GM12891 (cell line): Measurements from ENCODE around the gene TBX6.

ENCODE experiments used
- DNase-seq: peaks from one replicate; pipeline ENCODE4 v3.0.0; 2011; ENCODE audit warnings: low spot score; ENCODE audit not compliant: insufficient read length
- FAIRE-seq: peaks from 2 replicates; lab custom pipeline; 2011; peaks lifted over from hg19 to GRCh38; lab: Jason Lieb, UNC
- PAX5 ChIP-seq: IDR thresholded peaks from 2 replicates; pipeline ENCODE4 v1.6.1; 2011; ENCODE audit warnings: low read length, moderate library complexity, mild to moderate bottlenecking; ENCODE audit not compliant: insufficient read depth, severe bottlenecking
- POLR2A ChIP-seq: IDR thresholded peaks from 2 replicates; pipeline ENCODE4 v1.6.1; 2011; ENCODE audit warnings: low read depth, low read length, control low read depth
- POLR2AphosphoS5 ChIP-seq: IDR thresholded peaks from 2 replicates; pipeline ENCODE4 v1.6.1; 2011; ENCODE audit warnings: low read depth, low read length, control low read depth
- POU2F2 ChIP-seq: IDR thresholded peaks from 2 replicates; pipeline ENCODE4 v1.6.1; 2011; ENCODE audit warnings: low read depth, mild to moderate bottlenecking, control low read depth, low read length, moderate library complexity
- SPI1 ChIP-seq: IDR thresholded peaks from 2 replicates; pipeline ENCODE4 v1.6.1; 2011; ENCODE audit warnings: low read depth, low read length, control low read depth
- TAF1 ChIP-seq: IDR thresholded peaks from 2 replicates; pipeline ENCODE4 v1.6.1; 2011; ENCODE audit warnings: low read depth, low read length, control low read depth

Gene TBX6

GRCh38 chr16:30065943-30066760 lies 25.6 kb downstream of the TBX6 start:
- TF ChIP-seq SPI1 = no peak
- no peak for DNase-seq
- no peak for FAIRE-seq

GRCh38 chr16:30065102-30065942 lies 26.4 kb downstream of the TBX6 start, which contains the start of gene ALDOA:
TSS of gene ALDOA (plus strand) at chr16:30065760. CDS start at chr16:30066898, 1,138 bp downstream.
- TF ChIP-seq POLR2A (peak; percentile 82), POU2F2 (no peak; the same call in 1 of the 2 replicates), TAF1 (peak; percentile 66), PAX5 (no peak), SPI1 (peak; percentile 4; the same call in 1 of the 2 replicates), POLR2AphosphoS5 (peak; percentile 90)

GRCh38 chr16:30064729-30065101 lies 27.0 kb downstream of the TBX6 start:
- DNase-seq (no peak), FAIRE-seq (no peak)
- TF ChIP-seq SPI1 = no peak
- TF ChIP-seq POLR2AphosphoS5 = no peak
- TF ChIP-seq TAF1 = peak; percentile 46; the same call in 1 of the 2 replicates

More at GRCh38 chr16:30065102-30065942, 26.4 kb downstream of the TBX6 start, which contains the start of gene ALDOA:
- peak; percentile 92 for FAIRE-seq
- DNase-seq = peak; percentile 94

GRCh38 chr16:30063893-30064728 lies 27.6 kb downstream of the TBX6 start:
- DNase-seq (peak; percentile 70), FAIRE-seq (peak; percentile 72)
- TF ChIP-seq SPI1 (no peak), TAF1 (no peak), POLR2AphosphoS5 (no peak), POLR2A (peak; percentile 30), POU2F2 (no peak), PAX5 (no peak)

- TF ChIP-seq SPI1 (no peak), TAF1 (no peak), PAX5 (no peak), POLR2A (no peak), POU2F2 (no peak), POLR2AphosphoS5 (no peak)
- FAIRE-seq = no peak
- DNase-seq = no peak
These were observed 28.3 kb downstream of the TBX6 start for GRCh38 chr16:30063278-30063892.

- DNase-seq (no peak), FAIRE-seq (no peak)
- TF ChIP-seq POU2F2 (no peak), POLR2A (no peak), TAF1 (no peak), PAX5 (no peak)
These were observed 30.7 kb downstream of the TBX6 start for GRCh38 chr16:30060836-30061554.

- no peak for DNase-seq
- no peak for TF ChIP-seq TAF1
- no peak for TF ChIP-seq POLR2AphosphoS5
- TF ChIP-seq PAX5 = no peak
- TF ChIP-seq SPI1 = no peak
- TF ChIP-seq POLR2A = no peak
- no peak for TF ChIP-seq POU2F2
These were observed 31.4 kb downstream of the TBX6 start for GRCh38 chr16:30060346-30060745.

GRCh38 chr16:30054959-30055553 lies 36.7 kb downstream of the TBX6 start:
- DNase-seq (no peak), FAIRE-seq (no peak)
- no peak for TF ChIP-seq PAX5
- TF ChIP-seq TAF1 = no peak
- no peak for TF ChIP-seq POLR2A

More at GRCh38 chr16:30060346-30060745, 31.4 kb downstream of the TBX6 start:
- FAIRE-seq = no peak

GRCh38 chr16:30054451-30054850 lies 37.3 kb downstream of the TBX6 start:
- no peak for DNase-seq
- no peak for TF ChIP-seq PAX5
- TF ChIP-seq POLR2AphosphoS5 = no peak
- FAIRE-seq = no peak
